GM23338 (cell line): ENCODE measurements around the gene TGM6. TPM values are rescaled to one million over a fixed set of nuclear protein-coding genes. Genes with fewer than 3 reads are reported as not detected.

ENCODE experiments used
- ATAC-seq: fragments of 200-7000 bp; cut with Tn5 transposase; 3 replicates; pipeline ENCODE4 v1.9.1; 2020
- DNase-seq: peaks from one replicate; pipeline ENCODE4 v3.0.0-alpha.2; 2015; ENCODE audit warnings: low spot score
- H2AFZ ChIP-seq: fragments of 200-600 bp; sonication (generic); 2 replicates; pipeline ENCODE4 v1.8.0; 2016; ENCODE audit warnings: antibody characterized with exemption, mild to moderate bottlenecking, moderate library complexity
- H3F3A ChIP-seq: fragments of 200-600 bp; sonication (generic); replicated peaks from 2 replicates; pipeline ENCODE4 v1.8.0; 2017; ENCODE audit warnings: antibody characterized with exemption, mixed run types, low read depth
- H3K27ac ChIP-seq: fragments of 200-600 bp; sonication (generic); 2 replicates; pipeline ENCODE4 v1.6.1; 2016; ENCODE audit warnings: low read depth
- H3K27me3 ChIP-seq: fragments of 200-600 bp; sonication (generic); 2 replicates; pipeline ENCODE4 v1.8.0; 2016; ENCODE audit warnings: mild to moderate bottlenecking, mixed run types, moderate library complexity; ENCODE audit not compliant: insufficient read depth
- H3K36me3 ChIP-seq: fragments of 200-600 bp; sonication (generic); 2 replicates; pipeline ENCODE4 v1.8.0; 2016; ENCODE audit warnings: mild to moderate bottlenecking; ENCODE audit not compliant: insufficient read depth
- H3K4me1 ChIP-seq: fragments of 200-600 bp; sonication (generic); 2 replicates; pipeline ENCODE4 v1.8.0; 2016; ENCODE audit warnings: mild to moderate bottlenecking, moderate library complexity; ENCODE audit not compliant: insufficient read depth
- H3K4me2 ChIP-seq: fragments of 200-600 bp; sonication (generic); 2 replicates; pipeline ENCODE4 v1.7.1; 2017; ENCODE audit warnings: mixed run types
- H3K4me3 ChIP-seq: fragments of 200-600 bp; sonication (generic); 2 replicates; pipeline ENCODE4 v1.6.1; 2016; ENCODE audit warnings: mixed run types
- H3K79me2 ChIP-seq: fragments of 200-600 bp; sonication (generic); replicated peaks from 2 replicates; pipeline ENCODE4 v1.8.0; 2017; ENCODE audit warnings: mild to moderate bottlenecking; ENCODE audit not compliant: insufficient read depth
- H3K9me2 ChIP-seq: fragments of 200-600 bp; sonication (generic); 2 replicates; pipeline ENCODE4 v1.8.0; 2017; ENCODE audit not compliant: insufficient read depth
- H4K20me1 ChIP-seq: fragments of 200-600 bp; sonication (generic); replicated peaks from 2 replicates; pipeline ENCODE4 v1.8.0; 2017; ENCODE audit warnings: mild to moderate bottlenecking; ENCODE audit not compliant: insufficient read depth
- H3K27ac Mint-ChIP-seq: 2 replicates; pipeline ENCODE4 v1.8.0; 2020; ENCODE audit warnings: inconsistent platforms, mild to moderate bottlenecking, moderate library complexity, mixed read lengths
- H3K27me3 Mint-ChIP-seq: 3 replicates; pipeline ENCODE4 v1.8.0; 2022; ENCODE audit warnings: low read depth, mild to moderate bottlenecking, moderate library complexity, mixed read lengths, inconsistent platforms; ENCODE audit not compliant: insufficient read depth, poor library complexity
- H3K36me3 Mint-ChIP-seq: 3 replicates; pipeline ENCODE4 v1.8.0; 2021; ENCODE audit warnings: low read depth, mild to moderate bottlenecking, inconsistent platforms, moderate library complexity, mixed read lengths
- H3K4me1 Mint-ChIP-seq: 3 replicates; pipeline ENCODE4 v1.8.0; 2020; ENCODE audit warnings: mild to moderate bottlenecking, inconsistent platforms, mixed read lengths
- H3K4me3 Mint-ChIP-seq: 3 replicates; pipeline ENCODE4 v1.8.0; 2021; ENCODE audit warnings: moderate library complexity, mild to moderate bottlenecking, inconsistent platforms, mixed read lengths
- H3K9me3 Mint-ChIP-seq: 3 replicates; pipeline ENCODE4 v1.8.0; 2020; ENCODE audit warnings: moderate library complexity, mild to moderate bottlenecking, inconsistent platforms, mixed read lengths
- CREB1 ChIP-seq: fragments of 250-450 bp; sonication (Bioruptor Pico); IDR thresholded peaks from 2 replicates; pipeline ENCODE4 v1.5.0; 2020; ENCODE audit warnings: low read depth, mild to moderate bottlenecking, moderate library complexity
- CTCF ChIP-seq, 2 experiments: fragments of 200-600 bp in 1 of 2; sonication (generic) in 1 of 2; conservative IDR thresholded peaks; 2 replicates each; pipeline versions ENCODE4 v1.5.1 to v1.6.1; 2016 to 2017; ENCODE audit warnings: antibody characterized with exemption in 2 of 2, low read depth in 2 of 2, mild to moderate bottlenecking in 2 of 2, moderate library complexity in 1 of 2
- ETS1 ChIP-seq: IDR thresholded peaks from 2 replicates; pipeline ENCODE4 v1.6.1; 2016; ENCODE audit warnings: antibody characterized with exemption
- EZH2 ChIP-seq: fragments of 200-600 bp; sonication (generic); IDR thresholded peaks from one replicate; pipeline ENCODE4 v1.8.0; 2017; ENCODE audit warnings: antibody characterized with exemption, mild to moderate bottlenecking, low read depth; ENCODE audit not compliant: unreplicated experiment
- EZH2phosphoT487 ChIP-seq: fragments of 200-600 bp; sonication (generic); IDR thresholded peaks from one replicate; pipeline ENCODE4 v1.8.1; 2018; ENCODE audit warnings: antibody characterized with exemption; ENCODE audit not compliant: unreplicated experiment
- JUNB ChIP-seq: IDR thresholded peaks from one replicate; pipeline ENCODE4 v1.6.1; 2016; ENCODE audit warnings: antibody characterized with exemption; ENCODE audit not compliant: unreplicated experiment
- NANOG ChIP-seq: IDR thresholded peaks from 2 replicates; pipeline ENCODE4 v1.6.1; 2016; ENCODE audit warnings: antibody characterized with exemption, borderline replicate concordance
- POLR2AphosphoS5 ChIP-seq: IDR thresholded peaks from 2 replicates; pipeline ENCODE4 v1.6.1; 2016; ENCODE audit warnings: antibody characterized with exemption, low read depth
- REST ChIP-seq: IDR thresholded peaks from one replicate; pipeline ENCODE4 v1.6.1; 2018; ENCODE audit warnings: antibody characterized with exemption; ENCODE audit not compliant: unreplicated experiment
- STAT1 ChIP-seq: IDR thresholded peaks from one replicate; pipeline ENCODE4 v1.6.1; 2016; ENCODE audit warnings: antibody characterized with exemption; ENCODE audit not compliant: unreplicated experiment
- ZNF114 ChIP-seq: fragments of 250-450 bp; sonication (Bioruptor Pico); IDR thresholded peaks from 2 replicates; pipeline ENCODE4 v1.5.0; 2020; ENCODE audit warnings: mild to moderate bottlenecking, moderate library complexity
- ZNF331 ChIP-seq: fragments of 250-450 bp; sonication (Bioruptor Pico); IDR thresholded peaks from 2 replicates; pipeline ENCODE4 v1.5.0; 2020; ENCODE audit warnings: low read depth, mild to moderate bottlenecking, moderate library complexity
- ZNF462 ChIP-seq: fragments of 250-450 bp; sonication (Bioruptor Pico); IDR thresholded peaks from 2 replicates; pipeline ENCODE4 v1.5.0; 2020; ENCODE audit warnings: mild to moderate bottlenecking, moderate library complexity
- polyA plus RNA-seq: library from polyadenylated mRNA; unstranded; fragments of >200 nt; fragmentation: Nextera tagmentation; extraction: Ambion mirVana; gene quantifications from 2 replicates; pipeline ENCODE4 v1.2.1, GENCODE V29; 2016
- total RNA-seq: library from RNA; depleted of rRNA; stranded (reverse); fragments of >200 nt; shearing (Covaris generic); gene quantifications from 2 replicates; pipeline ENCODE4 v1.2.3, GENCODE V29; 2014

TGM6 gene
- total and polyA plus RNA-seq, 2 experiments from 2014 or later: not detected

GRCh38 chr20:2333821-2334220 lies 46.9 kb upstream of the TGM6 start:
- H3K4me1 ChIP-seq: no peaks in the 10 kb centered on the region
- H3K4me3 ChIP-seq: no peak overlapping the region
- H3K9me2 ChIP-seq: 0 out of 2 replicates have a peak, but pooled peaks cover 6% of the 10 kb centered on the region
- no peak overlapping the region for H3K27ac ChIP-seq
- no peak for ATAC-seq
- H3K4me3 Mint-ChIP-seq: no peak overlapping the region
- H3K9me3 Mint-ChIP-seq: no peaks in the 10 kb centered on the region
- no peak overlapping the region for H3K27ac Mint-ChIP-seq
- TF ChIP-seq ZNF114 (CRISPR knock-in tag) (no peak), ETS1 (no peak), EZH2 (no peak), CTCF (conservative IDR thresholded peaks at IDR 0.05; ENCODE audit: low read depth in 2 of 2) (no peak), STAT1 (no peak), NANOG (no peak), ZNF462 (no peak), REST (no peak), EZH2phosphoT487 (no peak), JUNB (no peak), ZNF331 (no peak), CREB1 (no peak), POLR2AphosphoS5 (no peak)
- DNase-seq: no peak
- H3K79me2 ChIP-seq: no peaks in the 10 kb centered on the region
- no peaks in the 10 kb centered on the region for H3F3A ChIP-seq
- no peaks in the 10 kb centered on the region for H4K20me1 ChIP-seq
- H3K27me3 ChIP-seq: no peaks in the 10 kb centered on the region
- H3K36me3 ChIP-seq: no peaks in the 10 kb centered on the region
- no peak overlapping the region for H3K4me2 ChIP-seq
- H2AFZ ChIP-seq: no peak overlapping the region
- no peaks in the 10 kb centered on the region for H3K36me3 Mint-ChIP-seq
- peaks cover 11% of the 10 kb centered on the region for H3K4me1 Mint-ChIP-seq
- H3K27me3 Mint-ChIP-seq: peaks cover 6% of the 10 kb centered on the region
